Endodermal cell (in vitro differentiated cells): ENCODE results near the gene CTR9. TPM values are rescaled to one million over a fixed set of nuclear protein-coding genes. Genes with fewer than 3 reads are reported as not detected.

Experiments
- DNase-seq: peaks from one replicate; pipeline ENCODE4 v3.0.0-alpha.2; 2017
- H3K27ac ChIP-seq: 2 replicates; pipeline ENCODE4 v1.5.1; 2013; ENCODE audit warnings: mild to moderate bottlenecking, low read depth, low read length, moderate library complexity
- H3K27me3 ChIP-seq: 2 replicates; pipeline ENCODE4 v1.6.1; 2013; ENCODE audit warnings: mild to moderate bottlenecking, low read length, moderate library complexity; ENCODE audit not compliant: insufficient read depth, control insufficient read depth, poor library complexity, severe bottlenecking
- H3K36me3 ChIP-seq: 2 replicates; pipeline ENCODE4 v1.7.0; 2013; ENCODE audit warnings: mild to moderate bottlenecking, low read length, moderate library complexity; ENCODE audit not compliant: control insufficient read depth, insufficient read depth
- H3K4me1 ChIP-seq: one replicate; pipeline ENCODE4 v1.7.0; 2013; ENCODE audit warnings: low read length; ENCODE audit not compliant: control insufficient read depth, insufficient read depth
- H3K4me3 ChIP-seq: 2 replicates; pipeline ENCODE4 v1.5.1; 2013; ENCODE audit warnings: mild to moderate bottlenecking, low read length, moderate library complexity
- H3K9ac ChIP-seq: 2 replicates; pipeline ENCODE4 v1.6.1; 2013; ENCODE audit warnings: mild to moderate bottlenecking, low read length, moderate library complexity; ENCODE audit not compliant: poor library complexity, severe bottlenecking; ENCODE audit errors: extremely low read depth
- H3K9me3 ChIP-seq: 2 replicates; pipeline ENCODE4 v1.6.1; 2013; ENCODE audit warnings: mild to moderate bottlenecking, low read length, moderate library complexity; ENCODE audit not compliant: control insufficient read depth
- H3K27ac Mint-ChIP-seq: 2 replicates; pipeline ENCODE4 v1.8.0; 2020; ENCODE audit warnings: mixed read lengths
- H3K27me3 Mint-ChIP-seq: 2 replicates; pipeline ENCODE4 v1.8.0; 2021; ENCODE audit warnings: mild to moderate bottlenecking, mixed read lengths; ENCODE audit not compliant: insufficient read depth
- H3K36me3 Mint-ChIP-seq: 2 replicates; pipeline ENCODE4 v1.8.0; 2020; ENCODE audit warnings: low read depth, mixed read lengths
- H3K4me1 Mint-ChIP-seq: 2 replicates; pipeline ENCODE4 v1.8.0; 2020; ENCODE audit warnings: mixed read lengths
- H3K4me3 Mint-ChIP-seq: 2 replicates; pipeline ENCODE4 v1.8.0; 2020; ENCODE audit warnings: mild to moderate bottlenecking, moderate library complexity, mixed read lengths
- H3K9me3 Mint-ChIP-seq: 2 replicates; pipeline ENCODE4 v1.8.0; 2020; ENCODE audit warnings: mild to moderate bottlenecking, mixed read lengths
- CTCF ChIP-seq: fragments of 200-600 bp; sonication (generic); conservative IDR thresholded peaks from 2 replicates; pipeline ENCODE4 v1.5.0; 2021; ENCODE audit warnings: antibody characterized with exemption, mild to moderate bottlenecking
- WGBS, 2 experiments: methylation state at CpG; one replicate each; pipeline versions ENCODE4 v1.1.5 to v1.1.7; 2013; ENCODE audit warnings: missing lambda C conversion rate in 2 of 2, mixed read lengths in 1 of 2; ENCODE audit not compliant: insufficient coverage in 1 of 2, insufficient read length in 1 of 2; 5-methylcytosine and 5-hydroxymethylcytosine counted together
- total RNA-seq, 2 donors: library from RNA; stranded (reverse); fragmentation: NEBNext Ultra II Directional in 1 of 2; extraction: Animal tissue kit (Norgen Biotek cat#: 25700) in 1 of 2; gene quantifications; 2 replicates in 1 of 2; 3 replicates in 1 of 2; pipeline ENCODE4 v1.2.1, GENCODE V29; 2021

CTR9 gene
- total RNA-seq, 2 donors from 2014 or later, result 32.7 to 37.5 TPM

GRCh38 chr11:10716543-10717259 lies 34.3 kb upstream of the CTR9 start:
- 91 to 98% methylated on average over 9 of the region's 9 CpGs for WGBS, 2 experiments
- no peak for TF ChIP-seq CTCF
- Histone ChIP-seq H3K9ac (no peak overlapping the region), H3K36me3 (no peaks in the 10 kb centered on the region), H3K27ac (no peak overlapping the region), H3K4me1 (no peaks in the 10 kb centered on the region), H3K27me3 (no peaks in the 10 kb centered on the region), H3K9me3 (no peaks in the 10 kb centered on the region), H3K4me3 (no peak overlapping the region)
- Mint-ChIP-seq H3K27me3 (no peaks in the 10 kb centered on the region), H3K4me3 (no peak overlapping the region), H3K9me3 (no peaks in the 10 kb centered on the region), H3K4me1 (no peaks in the 10 kb centered on the region), H3K36me3 (no peaks in the 10 kb centered on the region), H3K27ac (no peak overlapping the region)
- no peak for DNase-seq

GRCh38 chr11:10719616-10720015 lies 31.4 kb upstream of the CTR9 start:
- DNase-seq, result no peak
- H3K27me3 ChIP-seq, result no peaks in the 10 kb centered on the region
- H3K9me3 Mint-ChIP-seq, result no peaks in the 10 kb centered on the region
- TF ChIP-seq CTCF, result no peak
- 83 to 94% methylated on average over 1 to 2 of the region's 2 CpGs for WGBS, 2 experiments
- H3K27ac Mint-ChIP-seq, result no peak overlapping the region
- H3K27ac ChIP-seq, result no peak overlapping the region
- no peak overlapping the region for H3K4me3 ChIP-seq
- H3K36me3 Mint-ChIP-seq, result no peaks in the 10 kb centered on the region
- H3K4me1 Mint-ChIP-seq, result no peaks in the 10 kb centered on the region
- no peak overlapping the region for H3K9ac ChIP-seq
- H3K9me3 ChIP-seq, result no peaks in the 10 kb centered on the region
- no peaks in the 10 kb centered on the region for H3K27me3 Mint-ChIP-seq
- no peaks in the 10 kb centered on the region for H3K36me3 ChIP-seq
- no peak overlapping the region for H3K4me3 Mint-ChIP-seq
- H3K4me1 ChIP-seq, result no peaks in the 10 kb centered on the region

- H3K36me3 ChIP-seq, result no peaks in the 10 kb centered on the region
- no peaks in the 10 kb centered on the region for H3K4me1 ChIP-seq
- Mint-ChIP-seq H3K4me3 (no peak overlapping the region), H3K9me3 (no peaks in the 10 kb centered on the region), H3K27me3 (no peaks in the 10 kb centered on the region), H3K4me1 (no peaks in the 10 kb centered on the region), H3K36me3 (no peaks in the 10 kb centered on the region), H3K27ac (no peak overlapping the region)
- H3K27me3 ChIP-seq, result no peaks in the 10 kb centered on the region
- 90 to 94% methylated on average over 2 of the region's 2 CpGs for WGBS, 2 experiments
- no peaks in the 10 kb centered on the region for H3K9me3 ChIP-seq
- H3K27ac ChIP-seq, result no peak overlapping the region
- no peak for DNase-seq
- no peak for TF ChIP-seq CTCF
- H3K4me3 ChIP-seq, result no peak overlapping the region
- no peak overlapping the region for H3K9ac ChIP-seq
Observed at GRCh38 chr11:10720881-10721376, 30.1 kb upstream of the CTR9 start.
